NCI-H2196 treated with DMSO at 0.1 percent for 48 hours (cell line): ENCODE data around the gene MAMDC2.

Source experiments
- DNase-seq: peaks from one replicate; lab custom pipeline; 2025; ENCODE audit not compliant: unreplicated experiment; lab: John Stamatoyannopoulos, UW

MAMDC2 gene

GRCh38 chr9:70131296-70131695 lies 87.6 kb downstream of the MAMDC2 start:
- no peak for DNase-seq

GRCh38 chr9:70133253-70134208 lies 89.9 kb downstream of the MAMDC2 start:
- no peak for DNase-seq

- DNase-seq, result no peak
Measured at GRCh38 chr9:70134360-70134759, 90.7 kb downstream of the MAMDC2 start.

- DNase-seq, result no peak
Measured at GRCh38 chr9:70135176-70135575, 91.5 kb downstream of the MAMDC2 start.

DNA sequence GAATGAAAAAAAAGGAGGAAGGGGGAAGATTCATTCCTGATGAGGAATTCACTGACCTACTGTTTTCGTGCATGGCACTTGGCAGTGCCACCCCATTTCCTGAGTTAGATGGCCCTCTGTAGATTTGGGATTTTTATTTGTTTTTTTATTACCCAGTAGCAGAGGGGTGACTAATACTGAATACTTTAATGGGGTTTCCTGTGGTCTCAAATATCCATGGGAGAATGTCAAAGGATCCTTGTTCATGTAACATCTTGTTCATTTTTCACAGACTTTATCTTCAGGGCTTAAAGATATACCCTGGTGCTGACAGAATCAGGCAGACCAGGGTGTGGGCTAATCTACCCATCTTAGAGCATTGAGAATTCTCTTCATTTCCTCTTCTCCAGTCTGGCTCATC lies 93.0 kb downstream of the MAMDC2 start:
- DNase-seq, result no peak

- no peak for DNase-seq
Measured at GRCh38 chr9:70137577-70137976, 93.9 kb downstream of the MAMDC2 start.

DNA sequence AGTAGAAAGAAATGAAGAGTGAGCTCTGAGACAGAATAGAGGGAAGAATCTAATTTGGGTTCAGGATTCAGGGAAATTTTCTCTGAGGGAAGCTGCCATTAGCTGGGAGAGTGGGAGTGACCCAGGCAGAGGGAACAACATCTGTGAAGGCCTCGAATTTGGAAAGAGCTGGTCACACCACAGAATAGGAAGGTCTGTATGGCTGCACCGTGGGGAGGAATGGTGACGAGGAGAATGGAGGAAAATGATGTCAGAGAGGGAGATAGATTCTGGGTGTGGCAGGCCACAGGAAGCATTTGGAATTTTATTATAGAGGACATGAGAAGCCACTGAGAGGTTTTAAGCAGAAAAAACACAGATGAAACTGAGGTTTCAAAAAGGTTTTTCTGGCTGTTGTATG lies 98.5 kb downstream of the MAMDC2 start:
- DNase-seq, result no peak

DNA sequence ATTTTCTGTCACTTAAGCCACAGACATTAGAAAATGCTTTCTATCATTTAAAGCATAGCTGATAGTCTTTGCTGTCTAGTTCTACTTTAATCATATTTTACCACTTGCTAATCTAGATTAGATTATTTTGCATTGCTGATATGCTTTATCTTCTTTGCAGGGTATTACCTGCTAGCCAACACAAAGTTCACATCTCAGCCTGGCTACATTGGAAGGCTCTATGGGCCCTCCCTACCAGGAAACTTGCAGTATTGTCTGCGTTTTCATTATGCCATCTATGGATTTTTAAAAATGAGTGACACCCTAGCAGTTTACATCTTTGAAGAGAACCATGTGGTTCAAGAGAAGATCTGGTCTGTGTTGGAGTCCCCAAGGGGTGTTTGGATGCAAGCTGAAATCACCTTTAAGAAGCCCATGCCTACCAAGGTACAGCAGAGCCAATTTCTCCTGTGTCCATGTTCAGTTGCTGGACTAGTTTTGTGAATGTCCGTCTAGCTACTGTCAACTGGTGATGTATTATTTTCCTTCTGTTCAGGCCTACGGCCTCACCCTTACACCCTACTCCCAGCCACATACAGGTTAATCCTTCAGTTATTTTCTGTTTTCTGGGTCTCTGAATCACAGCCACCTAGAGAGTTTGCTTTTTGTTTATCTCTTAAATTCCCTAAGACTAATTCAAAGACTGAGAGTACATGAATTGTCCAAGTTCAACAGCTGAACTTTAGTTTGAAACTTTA lies 99.9 kb downstream of the MAMDC2 start:
- DNase-seq, result no peak

DNA sequence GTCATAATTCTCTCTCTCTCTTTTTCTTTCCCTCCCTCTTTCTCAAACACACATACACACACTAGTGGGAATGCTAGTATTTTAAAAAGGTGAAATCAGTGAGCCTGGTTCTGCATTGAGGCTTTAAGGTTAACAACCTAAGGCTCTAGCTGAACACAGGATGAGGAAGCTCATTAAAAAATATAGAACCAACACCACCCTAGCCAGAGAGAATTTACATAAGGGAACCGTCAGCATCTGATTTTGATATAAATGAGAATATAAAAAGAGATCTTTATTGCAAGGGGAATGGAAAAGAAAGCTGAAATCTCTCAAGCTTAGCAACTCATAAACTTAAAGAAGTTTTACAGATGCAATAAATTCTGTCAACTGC lies 100.5 kb downstream of the MAMDC2 start:
- DNase-seq, result no peak

GRCh38 chr9:70145981-70146380 lies 102.3 kb downstream of the MAMDC2 start:
- no peak for DNase-seq

GRCh38 chr9:70147196-70147595 lies 103.5 kb downstream of the MAMDC2 start:
- DNase-seq, result no peak

GRCh38 chr9:70147651-70148050 lies 104.0 kb downstream of the MAMDC2 start:
- no peak for DNase-seq

- no peak for DNase-seq
Measured at GRCh38 chr9:70152350-70152749, 108.7 kb downstream of the MAMDC2 start.

DNA sequence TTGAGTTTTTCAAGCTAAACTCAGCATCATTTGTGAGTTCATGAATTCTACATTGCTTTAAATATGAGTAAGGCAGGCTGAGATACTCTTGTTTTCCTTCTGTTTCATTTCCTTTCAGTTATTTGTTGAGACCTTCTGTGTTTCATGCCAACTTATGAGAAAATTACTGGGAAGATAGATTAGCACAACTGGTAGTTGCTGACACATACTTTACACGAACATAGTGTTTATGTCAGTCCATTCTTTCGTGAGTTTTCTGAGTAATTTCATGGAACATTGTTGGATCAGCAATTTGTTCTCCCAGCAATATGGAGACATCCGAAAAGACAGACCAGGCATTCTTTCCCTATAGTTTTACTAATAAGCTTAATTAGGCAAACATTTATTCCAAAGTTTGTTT lies 113.1 kb downstream of the MAMDC2 start:
- DNase-seq, result no peak

DNA sequence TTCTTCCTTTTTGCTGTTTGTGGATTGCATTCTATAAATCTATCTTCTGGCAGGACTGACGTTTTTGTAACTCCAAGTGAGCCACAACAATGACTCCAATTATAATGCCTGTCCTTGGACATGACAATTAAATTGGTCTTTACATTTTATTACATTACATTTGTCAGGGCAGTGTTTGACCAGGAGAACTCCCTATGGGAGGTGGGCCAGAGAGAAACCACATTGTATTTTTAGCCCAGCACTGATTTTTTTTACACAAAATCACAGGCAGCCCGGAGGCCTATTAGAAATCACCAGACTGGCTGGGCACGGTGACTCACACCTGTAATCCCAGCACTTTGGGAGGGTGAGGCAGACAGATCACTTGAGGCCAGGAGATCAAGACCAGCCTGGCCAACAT lies 116.0 kb downstream of the MAMDC2 start:
- no peak for DNase-seq

DNA sequence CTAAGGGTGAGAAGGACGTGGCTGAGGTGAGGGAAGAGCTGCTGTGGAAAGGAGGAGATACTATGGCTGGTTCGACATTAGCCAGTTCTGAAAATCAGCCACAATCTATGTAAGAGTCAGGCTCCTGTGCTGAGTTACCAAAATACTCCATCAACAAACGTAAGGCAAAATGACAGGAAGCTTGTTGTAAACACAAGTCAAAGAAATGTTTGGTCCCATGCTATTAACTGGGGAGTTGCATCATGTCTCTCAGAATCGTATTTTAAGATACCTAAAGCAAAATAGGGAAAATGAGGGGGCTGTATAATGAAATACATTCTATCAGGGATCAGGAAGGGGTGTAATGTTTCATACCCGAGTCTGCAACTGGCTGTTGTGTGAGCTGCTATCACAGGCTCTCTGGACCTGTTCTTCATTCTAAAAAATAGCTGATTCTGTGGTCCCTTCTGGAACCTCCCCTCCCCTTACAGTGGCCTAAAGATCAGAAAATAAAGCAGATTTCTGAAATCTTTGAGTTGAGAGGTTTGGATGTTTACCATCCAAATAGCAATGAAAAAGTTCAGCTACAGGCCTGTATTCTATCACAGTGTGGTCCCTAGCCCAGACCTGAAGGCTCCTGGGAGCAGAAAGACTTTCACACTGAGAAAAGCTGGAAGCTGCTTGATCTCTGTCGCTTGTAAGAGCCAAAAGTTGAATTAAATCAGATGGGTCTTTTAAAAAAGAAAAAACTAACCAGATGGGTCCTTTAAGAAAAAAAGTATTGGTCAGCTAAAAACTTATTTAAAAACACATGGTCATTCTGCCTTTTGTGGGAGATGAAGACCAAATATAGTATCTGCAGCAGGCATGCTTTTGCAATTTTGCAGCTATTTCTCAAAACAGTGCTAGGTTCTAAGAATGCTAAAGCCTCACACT lies 117.3 kb downstream of the MAMDC2 start:
- no peak for DNase-seq

DNA sequence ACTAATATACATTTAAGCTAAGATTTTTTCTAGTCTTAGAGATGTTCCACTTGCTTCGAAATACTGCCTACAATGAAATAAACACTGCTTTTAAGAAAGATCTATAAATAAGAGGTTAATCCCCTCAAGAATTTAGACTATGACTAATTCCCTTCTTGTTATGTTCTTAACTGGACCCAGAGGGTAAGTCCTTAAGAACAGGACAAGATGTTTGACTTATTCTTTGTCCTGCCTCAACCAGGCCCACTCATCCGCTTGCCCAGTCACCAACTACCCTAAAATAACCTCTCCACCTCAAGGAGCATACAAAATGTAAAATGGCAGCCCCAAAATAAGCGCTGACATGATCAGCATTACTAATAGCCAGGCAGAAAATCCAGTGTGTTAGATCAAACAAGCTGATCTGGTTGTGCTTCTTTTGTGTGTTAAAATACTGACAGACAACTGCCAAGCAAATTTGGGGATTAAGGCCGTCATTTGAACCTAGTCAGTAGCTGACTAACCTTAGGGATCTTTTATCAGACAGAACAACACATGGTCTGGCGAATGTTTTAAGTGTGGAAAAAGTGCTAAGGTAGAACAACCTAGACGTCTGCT lies 121.5 kb downstream of the MAMDC2 start:
- DNase-seq, result no peak

DNA sequence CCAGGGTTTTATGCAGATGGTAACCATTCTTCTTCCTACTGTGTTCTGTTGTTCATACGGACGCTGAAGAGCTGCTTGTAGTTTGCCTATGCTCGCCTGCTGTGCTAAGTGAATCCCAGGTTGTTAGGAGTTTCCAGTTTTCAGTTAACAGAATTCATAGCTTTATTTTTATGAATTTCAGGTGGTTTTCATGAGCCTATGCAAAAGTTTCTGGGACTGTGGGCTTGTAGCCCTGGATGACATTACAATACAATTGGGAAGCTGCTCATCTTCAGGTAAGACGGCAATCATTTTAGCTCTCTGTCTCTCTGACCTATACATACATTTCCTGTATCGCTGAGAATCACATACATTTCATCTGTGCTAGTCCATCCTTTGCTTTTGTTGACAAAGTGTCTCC lies 124.9 kb downstream of the MAMDC2 start:
- no peak for DNase-seq

- DNase-seq, result no peak
Measured at GRCh38 chr9:70169222-70169621, 125.6 kb downstream of the MAMDC2 start.

- no peak for DNase-seq
Measured at GRCh38 chr9:70170151-70170790, 126.6 kb downstream of the MAMDC2 start.
